ENCODE measurements around the gene KRT84. TPM values are rescaled to one million over a fixed set of nuclear protein-coding genes. Genes with fewer than 3 reads are reported as not detected.
"Not testable (repeated sequence)": the region's sequence is repeated elsewhere in the genome, so short reads cannot be mapped to it uniquely, and the experiment has no call there.

The KRT84 gene
- total RNA-seq, 1 donor from 2014 or later = not detected

GRCh38 chr12:52347551-52348510, 37.6 kb downstream of the KRT84 start:
- ATAC-seq (no peak), DNase-seq (ENCODE audit: low spot score) (no peak)

- ATAC-seq = no peak
- no peak for DNase-seq (ENCODE audit: low spot score)
Observed at GRCh38 chr12:52347016-52347415, 38.4 kb downstream of the KRT84 start.

DNA sequence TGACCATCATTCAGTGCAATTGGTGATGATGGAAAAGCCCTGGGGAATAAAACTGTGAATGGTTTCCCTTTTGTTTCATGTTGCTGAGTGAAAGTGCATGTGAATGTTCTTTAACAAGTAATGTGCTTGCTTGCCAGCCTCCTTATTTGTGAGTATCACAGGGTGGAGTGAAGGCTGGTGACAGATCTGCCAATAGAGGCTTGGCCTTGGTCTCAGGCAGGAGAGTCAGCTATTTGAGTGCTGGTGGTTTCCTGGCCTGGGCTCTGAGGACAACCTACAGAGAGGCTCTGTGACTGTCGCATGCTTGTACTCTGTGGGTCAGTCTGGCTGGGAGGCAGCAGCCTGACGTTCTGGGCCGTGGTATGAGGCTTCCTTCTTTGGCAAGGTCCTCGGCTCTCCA, 38.9 kb downstream of the KRT84 start:
- ATAC-seq (no peak), DNase-seq (ENCODE audit: low spot score) (no peak)

DNA sequence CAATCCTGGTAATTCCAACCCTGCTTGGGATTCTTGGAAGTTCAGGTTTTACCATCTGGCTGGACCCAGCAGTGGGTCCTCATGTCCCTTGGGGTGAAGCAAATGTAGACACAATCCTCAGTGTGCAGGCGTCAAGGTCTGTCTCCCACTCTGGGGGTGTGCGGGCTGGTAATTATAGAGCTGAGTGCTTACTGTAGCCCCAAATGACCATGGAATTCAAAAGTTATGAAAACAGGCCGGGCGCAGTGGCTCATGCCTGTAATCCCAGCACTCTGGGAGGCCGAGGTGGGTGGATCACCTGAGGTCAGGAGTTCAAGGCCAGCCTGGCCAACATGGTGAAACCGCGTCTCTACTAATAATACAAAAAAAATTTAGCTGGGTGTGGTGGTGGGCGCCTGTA, 40.4 kb downstream of the KRT84 start:
- not testable (repeated sequence) for ATAC-seq; DNase-seq (ENCODE audit: low spot score)

GRCh38 chr12:52344111-52344510, 41.3 kb downstream of the KRT84 start:
- DNase-seq (ENCODE audit: low spot score) = no peak
- ATAC-seq = no peak

GRCh38 chr12:52343550-52343949, 41.9 kb downstream of the KRT84 start:
- DNase-seq (ENCODE audit: low spot score) (no peak), ATAC-seq (no peak)

DNA sequence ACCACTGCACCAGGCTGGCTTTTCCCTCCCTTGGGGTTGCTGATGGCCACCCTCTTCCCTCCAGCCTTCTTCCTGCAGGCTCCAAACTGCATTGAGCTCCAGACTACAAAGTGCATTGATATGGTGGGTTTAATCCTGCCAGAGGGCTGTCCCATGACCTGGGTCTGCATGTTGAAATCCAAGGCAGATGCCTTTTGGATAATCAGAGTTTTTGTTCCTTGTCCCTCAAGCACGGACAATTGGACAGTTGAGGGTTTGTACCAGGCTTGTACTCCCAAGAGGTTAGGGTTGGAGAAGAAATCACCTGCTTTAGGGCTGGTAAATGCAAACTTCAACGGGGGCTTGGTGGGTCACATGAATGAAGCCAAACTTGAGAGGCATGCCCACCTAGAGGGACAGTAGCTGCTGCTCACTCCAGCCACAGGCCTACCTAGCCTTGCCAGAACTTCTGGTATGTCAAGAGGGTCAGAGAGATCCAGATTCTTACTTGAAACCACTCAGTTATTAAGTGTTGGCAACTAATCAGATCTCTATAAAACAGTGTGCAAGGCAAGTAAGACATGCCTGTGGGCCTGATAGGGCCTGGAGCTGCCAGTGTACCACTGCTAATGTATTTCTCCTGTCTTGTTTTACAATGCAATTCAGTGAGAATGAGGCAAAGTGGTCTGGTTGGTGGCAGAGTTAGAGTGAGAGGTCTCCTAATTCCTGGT, 42.5 kb downstream of the KRT84 start:
- no peak for ATAC-seq
- DNase-seq (ENCODE audit: low spot score) = no peak

DNA sequence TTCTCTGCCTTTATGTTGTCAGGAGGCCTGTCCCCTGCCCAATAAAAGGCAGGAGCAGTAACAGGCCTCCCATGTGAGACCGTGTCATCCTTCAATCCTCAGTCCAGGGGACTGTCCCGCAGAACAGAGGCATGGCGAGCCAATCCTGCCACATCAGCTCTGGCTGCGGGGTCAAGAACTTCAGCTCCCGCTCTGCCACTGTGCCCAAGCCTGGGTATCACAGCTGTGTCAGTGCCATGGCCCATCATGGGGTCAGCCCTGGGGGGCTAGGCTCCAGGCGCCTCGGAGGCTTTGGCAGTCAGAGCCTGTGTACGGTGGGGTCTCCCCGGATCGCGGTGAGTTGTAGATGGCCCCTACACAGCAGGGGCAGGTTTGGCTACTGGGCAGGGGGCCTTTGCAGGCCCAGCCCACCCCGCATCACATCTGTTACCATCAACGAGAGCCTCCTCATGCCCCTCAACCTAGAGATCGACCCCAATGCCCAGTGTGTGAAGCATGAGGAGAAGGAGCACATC, 44.3 kb downstream of the KRT84 start:
- DNase-seq (ENCODE audit: low spot score) = no peak
- ATAC-seq = no peak

DNA sequence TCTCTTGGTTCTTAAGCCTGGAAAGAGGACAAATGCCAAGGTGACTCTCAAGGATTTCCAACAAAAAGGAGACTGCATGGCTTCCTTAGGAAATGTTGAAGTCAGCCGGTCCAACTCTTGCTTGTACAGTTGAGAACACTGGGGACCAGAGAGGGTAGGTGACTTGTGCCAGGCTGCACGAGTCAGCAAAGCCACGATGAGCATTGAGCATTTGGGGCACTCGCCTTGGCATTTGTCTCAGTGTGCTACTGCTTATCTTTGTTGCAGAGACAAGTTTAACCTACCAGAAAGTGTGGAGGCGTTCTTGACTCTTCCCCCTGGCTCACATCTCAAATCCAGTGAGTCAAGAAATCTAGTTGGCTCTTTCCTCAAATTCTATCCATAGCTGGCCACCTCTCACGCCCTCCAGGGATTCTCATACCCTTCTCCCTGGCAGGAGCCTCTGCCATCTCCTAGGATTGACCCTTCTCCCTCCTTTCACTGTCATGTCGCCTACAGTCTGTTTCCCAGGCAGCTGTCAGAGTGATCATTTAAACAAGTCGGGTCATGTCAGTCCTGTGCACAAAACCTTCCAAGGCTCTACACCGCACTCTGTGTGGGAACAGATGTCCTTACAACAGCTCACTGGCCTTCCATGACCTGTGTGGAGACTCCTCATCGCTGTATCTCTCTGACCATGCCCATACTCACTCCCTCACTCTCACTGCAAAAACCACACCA, 47.1 kb downstream of the KRT84 start:
- no peak for DNase-seq (ENCODE audit: low spot score)
- ATAC-seq = no peak

- ATAC-seq (no peak), DNase-seq (ENCODE audit: low spot score) (no peak)
Observed at GRCh38 chr12:52337054-52337453, 48.4 kb downstream of the KRT84 start.

DNA sequence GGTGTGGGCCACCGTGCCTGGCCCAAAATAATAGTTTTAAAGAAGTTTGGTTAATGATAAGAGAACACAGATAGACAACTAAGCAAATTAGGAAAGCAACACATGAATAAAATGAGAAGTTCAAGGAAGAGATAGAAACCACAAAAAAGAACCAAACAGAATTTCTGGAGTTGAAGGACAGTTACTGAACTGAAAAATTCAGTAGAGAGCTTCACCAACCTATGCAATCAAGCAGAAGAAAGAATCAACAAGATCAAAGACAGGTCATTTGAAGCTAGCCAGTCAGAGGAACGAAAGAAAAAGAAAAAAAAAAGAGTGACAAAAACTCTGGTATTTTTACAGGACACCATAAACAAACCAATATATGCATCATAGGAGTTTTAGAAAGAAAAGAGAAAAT, 48.8 kb downstream of the KRT84 start:
- ATAC-seq (no peak), DNase-seq (ENCODE audit: low spot score) (no peak)

- peak; percentile 93 for ATAC-seq
- DNase-seq (ENCODE audit: low spot score) = peak; percentile 93
Observed at GRCh38 chr12:52335598-52336262, 49.7 kb downstream of the KRT84 start.

GRCh38 chr12:52334185-52334584, 51.3 kb downstream of the KRT84 start:
- ATAC-seq (no peak), DNase-seq (ENCODE audit: low spot score) (no peak)

DNA sequence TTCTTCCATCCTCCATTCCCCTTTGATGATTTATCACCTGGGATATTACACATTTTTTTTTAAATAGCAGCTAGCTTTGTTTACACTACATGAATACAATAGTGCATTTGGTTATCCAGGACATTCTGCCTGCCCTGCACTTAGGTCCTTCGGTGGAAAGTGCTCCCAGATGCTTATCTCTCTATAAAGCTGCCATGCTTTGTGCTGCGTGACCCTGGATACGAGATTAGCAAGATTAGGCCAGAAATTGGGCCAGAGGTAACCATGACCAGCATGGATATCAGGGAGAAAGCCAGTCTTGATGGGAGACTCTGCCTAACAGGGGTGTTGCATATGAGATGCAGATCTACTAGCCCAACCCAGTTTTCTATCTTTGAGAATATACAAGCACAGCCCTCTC, 52.1 kb downstream of the KRT84 start:
- DNase-seq (ENCODE audit: low spot score) (no peak), ATAC-seq (no peak)

GRCh38 chr12:52332381-52332780, 53.1 kb downstream of the KRT84 start:
- ATAC-seq (no peak), DNase-seq (ENCODE audit: low spot score) (no peak)

GRCh38 chr12:52331833-52332232, 53.6 kb downstream of the KRT84 start:
- DNase-seq (ENCODE audit: low spot score) (no peak), ATAC-seq (peak; percentile 2)

DNA sequence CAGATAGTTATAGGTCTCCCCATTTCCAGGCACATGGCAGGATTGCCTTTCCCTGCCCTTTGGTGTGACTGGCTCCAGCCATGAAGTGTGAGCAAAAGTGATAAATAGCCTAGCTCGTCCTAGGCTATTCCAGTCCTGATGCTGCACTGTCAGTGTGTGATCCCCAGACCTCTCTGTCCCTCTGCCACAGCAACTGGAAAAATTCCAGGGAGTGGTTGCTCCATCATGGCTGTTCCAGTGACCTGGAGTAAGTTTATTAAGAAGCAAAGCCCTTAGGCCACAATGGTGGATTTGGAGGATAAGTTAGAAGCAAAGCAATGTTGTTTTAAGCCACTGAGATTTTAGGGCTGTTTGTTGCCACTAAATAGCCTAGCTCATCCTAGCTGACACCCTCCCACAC, 54.4 kb downstream of the KRT84 start:
- DNase-seq (ENCODE audit: low spot score) (peak; percentile 58), ATAC-seq (peak; percentile 17)

DNA sequence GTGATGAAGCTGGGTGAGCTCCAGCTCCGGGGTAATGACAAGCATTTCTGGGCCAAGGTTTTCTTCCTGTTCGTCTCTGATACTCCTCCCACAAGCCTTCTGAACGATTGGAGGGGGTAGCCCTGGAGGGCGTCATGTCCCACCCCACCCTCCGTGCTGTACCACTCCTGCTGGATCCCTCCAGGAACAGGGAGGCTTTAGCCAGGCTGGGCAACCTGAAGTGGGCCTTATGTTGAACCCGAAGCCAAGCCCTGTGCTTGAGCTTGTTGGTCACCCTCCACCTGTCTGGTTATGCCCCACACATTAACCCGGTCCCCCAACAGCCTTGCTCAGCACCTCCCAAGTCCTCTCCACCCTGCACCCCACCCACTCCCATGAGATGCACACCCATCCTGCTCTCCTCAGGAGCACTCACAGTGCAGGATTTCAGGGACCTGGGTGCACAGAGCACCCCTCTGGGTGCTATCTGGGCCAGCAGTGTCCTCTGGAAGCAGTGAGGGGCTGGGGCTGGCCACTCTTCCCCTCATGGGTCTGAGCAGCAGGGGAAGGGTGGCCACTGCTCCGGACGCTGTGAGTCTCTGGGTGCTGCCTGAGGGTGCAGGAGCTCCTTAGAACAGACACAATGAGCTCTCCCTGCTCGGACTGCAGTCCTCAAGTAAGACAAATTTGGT, 57.5 kb downstream of the KRT84 start:
- no peak for ATAC-seq
- no peak for DNase-seq (ENCODE audit: low spot score)
